AG09319 (cell line): ENCODE measurements around the gene TIMP2.

Experiments
- DNase-seq: peaks from one replicate; pipeline ENCODE4 v3.0.0-alpha.2; 2010; ENCODE audit warnings: low read depth; ENCODE audit errors: extremely low read depth
- TF ChIP-seq, protein P1 (sequence below): IDR thresholded peaks from 2 replicates; pipeline ENCODE4 v1.5.1; 2011; ENCODE audit warnings: low read depth, mild to moderate bottlenecking, inconsistent platforms, low read length, moderate library complexity

Gene TIMP2

GRCh38 chr17:78901806-78902205 lies 23.4 kb downstream of the TIMP2 start:
- DNase-seq = no peak
- TF ChIP-seq, protein P1, sequence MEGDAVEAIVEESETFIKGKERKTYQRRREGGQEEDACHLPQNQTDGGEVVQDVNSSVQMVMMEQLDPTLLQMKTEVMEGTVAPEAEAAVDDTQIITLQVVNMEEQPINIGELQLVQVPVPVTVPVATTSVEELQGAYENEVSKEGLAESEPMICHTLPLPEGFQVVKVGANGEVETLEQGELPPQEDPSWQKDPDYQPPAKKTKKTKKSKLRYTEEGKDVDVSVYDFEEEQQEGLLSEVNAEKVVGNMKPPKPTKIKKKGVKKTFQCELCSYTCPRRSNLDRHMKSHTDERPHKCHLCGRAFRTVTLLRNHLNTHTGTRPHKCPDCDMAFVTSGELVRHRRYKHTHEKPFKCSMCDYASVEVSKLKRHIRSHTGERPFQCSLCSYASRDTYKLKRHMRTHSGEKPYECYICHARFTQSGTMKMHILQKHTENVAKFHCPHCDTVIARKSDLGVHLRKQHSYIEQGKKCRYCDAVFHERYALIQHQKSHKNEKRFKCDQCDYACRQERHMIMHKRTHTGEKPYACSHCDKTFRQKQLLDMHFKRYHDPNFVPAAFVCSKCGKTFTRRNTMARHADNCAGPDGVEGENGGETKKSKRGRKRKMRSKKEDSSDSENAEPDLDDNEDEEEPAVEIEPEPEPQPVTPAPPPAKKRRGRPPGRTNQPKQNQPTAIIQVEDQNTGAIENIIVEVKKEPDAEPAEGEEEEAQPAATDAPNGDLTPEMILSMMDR = no peak

DNA sequence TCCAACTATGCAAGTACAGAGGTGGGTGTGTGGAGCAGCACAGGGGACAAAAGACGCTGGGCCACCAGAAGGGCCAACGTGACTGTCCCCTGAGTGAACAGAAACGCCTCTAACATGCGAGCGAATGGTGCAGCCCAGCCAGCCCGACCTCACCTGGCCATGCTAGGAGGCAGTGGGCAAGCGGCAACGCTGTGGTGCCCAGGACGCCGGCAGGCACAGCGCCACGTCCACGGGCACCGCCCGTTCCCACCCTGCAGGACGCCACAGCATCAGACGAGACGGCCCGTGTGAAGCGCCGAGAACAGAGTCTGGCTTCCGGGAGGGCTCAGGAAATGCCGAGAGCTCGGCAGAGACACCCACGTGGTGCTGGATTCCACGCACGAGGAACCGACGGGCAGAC lies 24.4 kb downstream of the TIMP2 start:
- no peak for DNase-seq
- TF ChIP-seq, protein P1 = no peak

DNA sequence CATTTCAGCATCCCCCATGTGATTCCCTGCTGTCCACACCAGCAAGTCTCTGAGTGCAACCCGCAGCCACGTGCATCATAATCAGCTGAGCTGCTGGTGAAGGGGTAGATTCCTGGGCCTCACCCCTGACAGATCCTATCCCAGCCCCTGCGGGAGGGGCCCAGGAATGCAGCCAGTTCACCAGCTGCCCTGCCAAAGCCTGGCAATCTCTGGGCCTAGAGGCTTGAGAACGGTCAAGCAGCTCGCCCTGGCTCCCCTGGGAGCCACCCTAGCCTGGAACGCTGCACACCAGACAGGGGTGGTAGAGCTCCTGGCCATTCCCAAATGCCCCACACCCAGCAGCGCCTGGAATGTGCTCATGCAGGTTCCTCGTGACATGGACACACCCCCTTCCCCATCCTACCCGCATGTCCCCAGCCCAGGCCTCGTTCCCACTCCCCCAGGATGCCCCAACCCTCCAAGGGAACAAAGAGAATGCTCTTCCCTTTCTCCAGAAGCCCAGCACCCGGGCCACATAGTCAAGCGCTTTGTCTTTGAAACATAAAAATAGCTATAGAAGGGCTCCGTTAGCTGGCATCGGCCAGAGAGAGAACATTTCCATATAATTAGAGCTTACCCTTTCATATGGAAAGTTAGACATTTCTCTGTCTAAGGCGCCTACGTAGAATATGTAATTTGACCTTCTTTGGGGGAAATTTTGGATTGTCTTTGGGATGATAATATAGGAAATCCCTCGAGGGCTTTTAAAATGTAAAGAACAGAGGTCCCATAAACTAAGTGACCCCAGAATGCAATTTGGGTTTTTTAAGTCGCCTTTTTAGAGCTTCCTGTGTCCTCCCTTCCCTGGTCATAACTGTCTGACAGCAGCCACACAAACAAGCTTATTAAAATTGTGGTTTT lies 25.6 kb downstream of the TIMP2 start:
- no peak for DNase-seq
- TF ChIP-seq, protein P1 = no peak

DNA sequence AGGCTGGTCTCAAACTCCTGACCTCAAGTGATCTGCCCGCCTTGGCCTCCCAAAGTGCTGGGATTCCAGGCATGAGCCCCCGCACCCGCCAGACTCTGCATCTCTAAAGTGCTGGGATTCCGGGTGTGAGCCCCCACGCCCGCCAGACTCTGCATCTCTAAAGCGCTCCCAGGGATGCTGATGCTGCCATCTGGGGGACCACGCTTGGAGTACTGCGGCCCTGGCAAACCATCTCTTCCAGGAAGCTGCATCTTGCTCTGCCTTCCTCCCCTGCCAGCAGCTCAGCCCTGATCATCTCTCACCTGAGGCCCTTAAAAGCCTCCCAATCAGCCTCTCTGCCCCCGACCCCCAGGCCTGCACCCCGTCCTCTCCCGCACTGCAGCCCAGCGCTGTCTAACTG lies 26.2 kb downstream of the TIMP2 start:
- TF ChIP-seq, protein P1 = no peak
- DNase-seq = no peak

DNA sequence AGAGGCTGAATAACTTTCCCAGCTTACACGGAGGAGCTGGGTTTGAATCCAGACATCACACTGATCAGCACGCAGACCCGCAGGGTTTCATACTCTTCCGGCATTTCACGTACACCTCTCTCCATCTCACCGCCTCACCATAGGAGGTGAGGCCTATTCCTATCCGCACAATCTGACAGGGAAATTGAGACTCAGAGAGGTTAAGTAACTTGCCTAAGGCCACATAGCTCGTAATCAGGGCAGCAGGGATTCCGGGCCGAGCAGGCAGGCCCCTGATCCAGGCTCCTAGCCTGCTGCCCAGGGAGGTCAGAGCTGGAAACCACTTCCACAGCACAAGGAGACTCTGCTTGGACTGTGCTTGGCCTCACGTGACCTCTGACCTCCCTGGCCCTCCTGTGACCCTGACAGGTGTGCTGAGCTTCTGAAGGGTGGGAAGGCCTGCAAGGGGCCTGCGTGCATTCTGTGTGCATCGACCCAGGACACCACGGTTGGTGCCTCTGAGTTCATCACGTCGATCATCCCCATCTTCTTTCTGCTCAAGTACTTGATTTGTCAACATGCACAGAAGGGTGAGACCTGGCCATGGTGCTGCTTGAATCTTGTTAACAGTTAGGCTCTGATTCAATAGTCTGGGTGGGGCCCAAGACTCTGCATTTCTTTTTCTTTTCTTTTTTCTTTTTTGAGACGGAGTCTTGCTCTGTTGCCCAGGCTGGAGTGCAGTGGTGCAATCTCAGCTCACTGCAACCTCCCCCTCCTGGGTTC lies 26.9 kb downstream of the TIMP2 start:
- TF ChIP-seq, protein P1 = no peak
- DNase-seq = no peak

GRCh38 chr17:78897664-78898047 lies 27.5 kb downstream of the TIMP2 start:
- no peak for DNase-seq
- TF ChIP-seq, protein P1 = no peak
